KOPT-K1 (cell line): ENCODE data around the gene CCDC40.
"Not testable (repeated sequence)": the region's sequence is repeated elsewhere in the genome, so short reads cannot be mapped to it uniquely, and the experiment has no call there.

ENCODE experiments used
- H3K27ac ChIP-seq: fragments of 200-600 bp; sonication (generic); 2 replicates; pipeline ENCODE4 v1.5.1; 2016; ENCODE audit warnings: antibody characterized with exemption, mild to moderate bottlenecking, low read depth, low read length; ENCODE audit not compliant: poor library complexity, severe bottlenecking
- H3K36me3 ChIP-seq: fragments of 200-600 bp; sonication (generic); 2 replicates; pipeline ENCODE4 v1.5.1; 2017; ENCODE audit warnings: antibody characterized with exemption, mild to moderate bottlenecking, low read length, moderate library complexity; ENCODE audit not compliant: insufficient read depth
- H3K9me3 ChIP-seq: fragments of 200-600 bp; sonication (generic); 2 replicates; pipeline ENCODE4 v1.5.1; 2017; ENCODE audit warnings: antibody characterized with exemption, low read length, mild to moderate bottlenecking; ENCODE audit not compliant: insufficient read depth, poor library complexity, severe bottlenecking

Gene CCDC40

GRCh38 chr17:80045703-80046102, 9.3 kb downstream of the CCDC40 start:
- H3K27ac ChIP-seq: no peak overlapping the region
- no peaks in the 10 kb centered on the region for H3K36me3 ChIP-seq
- peaks cover 21% of the 10 kb centered on the region for H3K9me3 ChIP-seq

GRCh38 chr17:80046709-80047108, 10.3 kb downstream of the CCDC40 start:
- not testable (repeated sequence) for H3K27ac ChIP-seq, H3K36me3 ChIP-seq
- H3K9me3 ChIP-seq: peaks cover 16% of the 10 kb centered on the region

- no peak overlapping the region for H3K27ac ChIP-seq
- no peaks in the 10 kb centered on the region for H3K36me3 ChIP-seq
- H3K9me3 ChIP-seq: peaks cover 11% of the 10 kb centered on the region
These were observed 10.7 kb downstream of the CCDC40 start for GRCh38 chr17:80047176-80047575.

- Histone ChIP-seq H3K27ac (no peak overlapping the region), H3K9me3 (no peaks in the 10 kb centered on the region), H3K36me3 (no peaks in the 10 kb centered on the region)
These were observed 13.5 kb downstream of the CCDC40 start for GRCh38 chr17:80049986-80050385.

- H3K27ac ChIP-seq: no peak overlapping the region
- no peaks in the 10 kb centered on the region for H3K9me3 ChIP-seq
- no peaks in the 10 kb centered on the region for H3K36me3 ChIP-seq
These were observed 14.3 kb downstream of the CCDC40 start for GRCh38 chr17:80050706-80051105.

- Histone ChIP-seq H3K36me3 (no peaks in the 10 kb centered on the region), H3K27ac (no peak overlapping the region), H3K9me3 (no peaks in the 10 kb centered on the region)
These were observed 15.2 kb downstream of the CCDC40 start for GRCh38 chr17:80051681-80052080.

- no peaks in the 10 kb centered on the region for H3K9me3 ChIP-seq
- no peak overlapping the region for H3K27ac ChIP-seq
- no peaks in the 10 kb centered on the region for H3K36me3 ChIP-seq
These were observed 16.7 kb downstream of the CCDC40 start for GRCh38 chr17:80053102-80053501.

- Histone ChIP-seq H3K36me3 (no peaks in the 10 kb centered on the region), H3K27ac (no peak overlapping the region), H3K9me3 (no peaks in the 10 kb centered on the region)
These were observed 19.2 kb downstream of the CCDC40 start for GRCh38 chr17:80055597-80055996.

- H3K27ac ChIP-seq: no peak overlapping the region
- no peaks in the 10 kb centered on the region for H3K36me3 ChIP-seq
- H3K9me3 ChIP-seq: no peaks in the 10 kb centered on the region
These were observed 22.0 kb downstream of the CCDC40 start for GRCh38 chr17:80058311-80058955.

GRCh38 chr17:80060644-80061043, 24.2 kb downstream of the CCDC40 start:
- Histone ChIP-seq H3K27ac (no peak overlapping the region), H3K36me3 (no peaks in the 10 kb centered on the region), H3K9me3 (no peaks in the 10 kb centered on the region)

- Histone ChIP-seq H3K9me3 (no peaks in the 10 kb centered on the region), H3K36me3 (no peaks in the 10 kb centered on the region), H3K27ac (no peak overlapping the region)
These were observed 25.0 kb downstream of the CCDC40 start for GRCh38 chr17:80061421-80061820.

GRCh38 chr17:80063830-80064585, 27.6 kb downstream of the CCDC40 start:
- H3K27ac ChIP-seq: no peak overlapping the region
- H3K9me3 ChIP-seq: no peaks in the 10 kb centered on the region
- H3K36me3 ChIP-seq: no peaks in the 10 kb centered on the region

- Histone ChIP-seq H3K36me3 (no peaks in the 10 kb centered on the region), H3K27ac (no peak overlapping the region), H3K9me3 (no peaks in the 10 kb centered on the region)
These were observed 28.3 kb downstream of the CCDC40 start for GRCh38 chr17:80064696-80065095.

GRCh38 chr17:80065478-80066170, 29.2 kb downstream of the CCDC40 start:
- H3K27ac ChIP-seq: no peak overlapping the region

GRCh38 chr17:80067393-80067986, 31.0 kb downstream of the CCDC40 start:
- Histone ChIP-seq H3K27ac (no peak overlapping the region), H3K36me3 (no peaks in the 10 kb centered on the region), H3K9me3 (no peaks in the 10 kb centered on the region)

More at GRCh38 chr17:80065478-80066170, 29.2 kb downstream of the CCDC40 start:
- H3K36me3 ChIP-seq: no peaks in the 10 kb centered on the region
- H3K9me3 ChIP-seq: no peaks in the 10 kb centered on the region
